COLO668 (cell line): Measurements from ENCODE around the gene RAC2.

Source experiments
- DNase-seq: peaks from one replicate; lab custom pipeline; 2025; ENCODE audit not compliant: unreplicated experiment; lab: John Stamatoyannopoulos, UW

RAC2 gene

GRCh38 chr22:37178350-37179125, 65.5 kb downstream of the RAC2 start:
- no peak for DNase-seq

- DNase-seq = no peak
These were observed 66.3 kb downstream of the RAC2 start for GRCh38 chr22:37177755-37178154.

GRCh38 chr22:37177221-37177620, 66.8 kb downstream of the RAC2 start:
- DNase-seq = no peak

- DNase-seq = no peak
These were observed 67.5 kb downstream of the RAC2 start for GRCh38 chr22:37176464-37177061.

GRCh38 chr22:37175414-37176281, 68.4 kb downstream of the RAC2 start:
- no peak for DNase-seq
